Measurements from ENCODE around the gene DIP2C.

Gene DIP2C

DNA sequence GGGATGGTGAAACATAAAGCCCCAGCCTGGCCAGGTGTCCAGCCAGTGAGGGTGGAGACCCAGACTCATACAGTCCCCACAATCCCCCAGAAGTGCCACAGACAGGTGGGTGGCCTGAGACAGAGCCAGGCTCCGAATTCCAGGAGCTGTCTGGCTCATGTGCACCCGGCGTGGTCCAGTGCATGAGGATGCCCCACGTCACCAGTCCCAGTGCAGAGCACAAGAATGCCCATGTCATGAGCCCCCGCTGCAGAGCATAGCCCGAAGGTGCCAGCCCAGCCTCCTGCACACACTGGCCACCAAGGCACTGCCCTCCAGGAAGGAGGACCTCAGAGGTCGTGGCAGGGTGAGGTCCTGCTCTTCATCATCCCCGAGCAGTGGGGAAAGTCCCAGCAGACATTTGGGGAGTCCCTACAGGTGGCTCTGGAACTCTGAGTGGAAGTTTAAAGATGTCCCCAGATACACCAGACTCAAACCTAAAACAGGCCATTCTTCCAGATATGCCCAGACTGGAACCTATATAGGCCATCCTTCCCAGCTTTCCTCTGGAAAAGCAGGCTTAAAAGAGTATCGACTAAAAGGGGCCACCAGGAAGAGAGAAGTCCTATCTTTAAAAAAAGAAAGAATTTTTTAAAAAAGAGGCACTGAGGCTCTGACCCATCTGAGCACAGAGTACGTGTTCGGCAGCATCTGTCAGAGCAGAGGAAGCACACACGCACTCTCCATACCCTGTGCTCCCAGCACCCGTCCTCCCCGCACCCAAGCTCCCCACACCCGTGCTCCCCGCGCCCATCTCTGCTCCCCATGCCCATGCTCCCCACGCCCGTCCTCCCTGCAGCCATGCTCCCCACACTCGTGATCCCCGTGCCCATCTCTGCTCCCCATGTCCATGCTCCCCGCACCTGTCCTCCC, 11.5 kb downstream of the DIP2C start:
- no peak overlapping the region for H3K27ac ChIP-seq

DNA sequence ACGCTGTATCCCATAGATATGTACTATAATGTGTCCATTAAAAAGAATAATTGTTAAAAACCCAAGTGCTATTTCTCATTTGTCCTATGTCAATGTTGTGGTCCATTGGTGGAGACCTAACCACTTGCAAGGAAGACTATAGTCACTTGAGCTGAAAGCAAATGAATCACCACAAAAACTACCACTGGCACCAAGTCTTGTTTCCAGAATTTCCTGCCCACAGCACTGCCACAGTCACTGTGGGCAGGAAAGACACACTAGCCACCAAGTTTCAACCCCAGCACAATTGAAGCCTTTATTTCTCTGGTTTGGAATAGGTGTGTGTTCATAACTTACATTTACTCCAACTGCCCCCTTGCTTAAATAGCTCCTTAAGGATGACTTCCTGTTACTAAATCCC, 12.4 kb downstream of the DIP2C start:
- Histone ChIP-seq H3K36me3 (replicated peaks) (no peaks in the 10 kb centered on the region), H3K4me3 (ENCODE audit: low read depth, low read length) (no peak overlapping the region), H3K27me3 (replicated peaks) (no peaks in the 10 kb centered on the region), H3K27ac (no peak overlapping the region)
- no peak for DNase-seq
- TF ChIP-seq, protein P1, sequence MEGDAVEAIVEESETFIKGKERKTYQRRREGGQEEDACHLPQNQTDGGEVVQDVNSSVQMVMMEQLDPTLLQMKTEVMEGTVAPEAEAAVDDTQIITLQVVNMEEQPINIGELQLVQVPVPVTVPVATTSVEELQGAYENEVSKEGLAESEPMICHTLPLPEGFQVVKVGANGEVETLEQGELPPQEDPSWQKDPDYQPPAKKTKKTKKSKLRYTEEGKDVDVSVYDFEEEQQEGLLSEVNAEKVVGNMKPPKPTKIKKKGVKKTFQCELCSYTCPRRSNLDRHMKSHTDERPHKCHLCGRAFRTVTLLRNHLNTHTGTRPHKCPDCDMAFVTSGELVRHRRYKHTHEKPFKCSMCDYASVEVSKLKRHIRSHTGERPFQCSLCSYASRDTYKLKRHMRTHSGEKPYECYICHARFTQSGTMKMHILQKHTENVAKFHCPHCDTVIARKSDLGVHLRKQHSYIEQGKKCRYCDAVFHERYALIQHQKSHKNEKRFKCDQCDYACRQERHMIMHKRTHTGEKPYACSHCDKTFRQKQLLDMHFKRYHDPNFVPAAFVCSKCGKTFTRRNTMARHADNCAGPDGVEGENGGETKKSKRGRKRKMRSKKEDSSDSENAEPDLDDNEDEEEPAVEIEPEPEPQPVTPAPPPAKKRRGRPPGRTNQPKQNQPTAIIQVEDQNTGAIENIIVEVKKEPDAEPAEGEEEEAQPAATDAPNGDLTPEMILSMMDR (IDR thresholded peaks at IDR 0.05; ENCODE audit: low read depth, low read length, missing control alignments) = no peak
- in situ Hi-C loops (cut with HindIII; ENCODE audit: low pct_ligation_motif_present, low sequenced_read_pairs) = no loop called here

More for the DNA sequence above, 11.5 kb downstream of the DIP2C start:
- in situ Hi-C loops (cut with HindIII; ENCODE audit: low pct_ligation_motif_present, low sequenced_read_pairs) = no loop called here
- Histone ChIP-seq H3K36me3 (replicated peaks) (no peaks in the 10 kb centered on the region), H3K4me3 (ENCODE audit: low read depth, low read length) (no peak overlapping the region), H3K27me3 (replicated peaks) (no peaks in the 10 kb centered on the region)
- DNase-seq = no peak
- TF ChIP-seq, protein P1 (IDR thresholded peaks at IDR 0.05; ENCODE audit: low read depth, low read length, missing control alignments) = no peak

DNA sequence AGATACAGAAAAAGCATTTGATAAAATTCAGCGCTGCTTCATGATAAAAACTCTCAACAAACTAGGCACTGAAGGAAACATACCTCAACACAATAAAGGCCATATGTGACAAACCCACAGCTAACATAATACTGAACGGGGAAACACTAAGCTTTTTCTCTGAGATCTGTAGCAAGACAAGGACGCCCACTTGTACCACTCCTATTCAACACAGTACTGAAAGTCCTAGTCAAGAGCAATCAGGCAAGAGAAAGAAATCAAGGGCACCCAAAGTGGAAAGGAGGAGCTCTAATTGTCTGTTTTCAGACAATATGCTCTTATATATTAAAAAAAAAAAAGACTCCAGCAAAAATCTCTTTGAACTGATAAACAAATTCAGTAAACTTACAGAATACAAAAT, 13.3 kb downstream of the DIP2C start:
- no peaks in the 10 kb centered on the region for H3K36me3 ChIP-seq (replicated peaks)
- TF ChIP-seq, protein P1 (IDR thresholded peaks at IDR 0.05; ENCODE audit: low read depth, low read length, missing control alignments) = no peak
- no peak for DNase-seq
- H3K4me3 ChIP-seq (ENCODE audit: low read depth, low read length) = no peak overlapping the region
- H3K27ac ChIP-seq = no peak overlapping the region
- in situ Hi-C loops (cut with HindIII; ENCODE audit: low pct_ligation_motif_present, low sequenced_read_pairs) = no loop called here
- no peaks in the 10 kb centered on the region for H3K27me3 ChIP-seq (replicated peaks)

DNA sequence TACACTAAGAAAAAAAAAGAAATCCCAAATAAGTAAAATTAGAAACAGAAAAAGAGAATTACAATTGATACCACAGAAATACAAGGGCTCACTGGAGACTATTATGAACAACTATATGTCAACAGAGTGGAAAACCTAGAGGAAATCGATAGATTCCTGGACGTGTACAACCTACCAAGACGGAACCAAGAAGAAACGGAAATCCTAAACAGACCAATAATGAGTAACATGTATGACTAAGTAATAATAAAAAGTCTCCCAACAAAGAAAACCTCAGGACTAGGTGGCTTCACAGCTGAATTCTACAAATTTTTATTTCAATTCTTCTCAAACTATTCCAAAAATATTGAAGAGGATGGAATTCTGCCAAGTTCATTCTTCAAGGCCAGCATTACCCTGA, 13.9 kb downstream of the DIP2C start:
- no peak for DNase-seq
- Histone ChIP-seq H3K27ac (no peak overlapping the region), H3K4me3 (ENCODE audit: low read depth, low read length) (no peak overlapping the region), H3K36me3 (replicated peaks) (no peaks in the 10 kb centered on the region), H3K27me3 (replicated peaks) (no peaks in the 10 kb centered on the region)
- in situ Hi-C loops (cut with HindIII; ENCODE audit: low pct_ligation_motif_present, low sequenced_read_pairs) = no loop called here
- TF ChIP-seq, protein P1 (IDR thresholded peaks at IDR 0.05; ENCODE audit: low read depth, low read length, missing control alignments) = no peak

DNA sequence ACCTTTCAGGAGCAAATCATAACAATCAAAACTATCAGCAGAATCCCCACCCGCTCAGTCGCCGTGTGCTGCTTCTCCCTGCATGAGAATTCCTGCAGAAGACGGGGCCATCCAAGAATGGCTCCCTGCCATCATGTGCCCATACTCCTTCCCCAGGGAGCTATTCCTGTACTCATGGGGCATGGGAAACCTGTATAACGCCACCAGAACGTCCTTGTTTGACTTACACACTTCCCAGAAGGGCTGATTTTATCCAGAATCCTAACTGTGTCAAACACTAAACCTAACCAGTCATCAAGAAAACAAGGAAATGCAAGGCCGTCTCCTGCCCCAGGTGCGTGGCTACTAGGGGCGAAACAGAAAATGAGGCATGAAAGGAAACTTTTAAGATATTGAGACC, 16.0 kb downstream of the DIP2C start:
- in situ Hi-C loops (cut with HindIII; ENCODE audit: low pct_ligation_motif_present, low sequenced_read_pairs) = no loop called here

More for the DNA sequence above, 16.0 kb downstream of the DIP2C start:
- no peak overlapping the region for H3K4me3 ChIP-seq (ENCODE audit: low read depth, low read length)
- TF ChIP-seq, protein P1 (IDR thresholded peaks at IDR 0.05; ENCODE audit: low read depth, low read length, missing control alignments) = no peak
- H3K36me3 ChIP-seq (replicated peaks) = no peaks in the 10 kb centered on the region
- no peak for DNase-seq
- no peaks in the 10 kb centered on the region for H3K27me3 ChIP-seq (replicated peaks)
- H3K27ac ChIP-seq = no peak overlapping the region

Data from brain microvascular endothelial cell (primary cell).